ENCODE data around the gene SLC25A2. TPM values are rescaled to one million over a fixed set of nuclear protein-coding genes. Genes with fewer than 3 reads are reported as not detected.
"Not testable (repeated sequence)": the region's sequence is repeated elsewhere in the genome, so short reads cannot be mapped to it uniquely, and the experiment has no call there.

SLC25A2 gene
- 0.24 TPM for total RNA-seq

- ATAC-seq = no peak
These were observed at the start of gene SLC25A2 for GRCh38 chr5:141303756-141304155. Gene SLC25A2 (minus strand): TSS chr5:141304049. CDS start chr5:141303865, 184 bp downstream.

GRCh38 chr5:141351591-141351990 is 47.7 kb upstream of the SLC25A2 start:
- no peak for ATAC-seq

GRCh38 chr5:141349917-141350619 is 46.2 kb upstream of the SLC25A2 start, which contains the start of gene PCDHGB1:
Gene PCDHGB1 (plus strand): TSS chr5:141350099. CDS start chr5:141350261, 162 bp downstream.
- no peak for ATAC-seq

- ATAC-seq = not testable (repeated sequence)
These were observed 42.2 kb upstream of the SLC25A2 start for GRCh38 chr5:141346017-141346416.

GRCh38 chr5:141345327-141345726 is 41.5 kb upstream of the SLC25A2 start:
- no peak for ATAC-seq

GRCh38 chr5:141343953-141344463 is 40.2 kb upstream of the SLC25A2 start:
- no peak for ATAC-seq

- no peak for ATAC-seq
These were observed 39.5 kb upstream of the SLC25A2 start, which contains the start of gene PCDHGA3 for GRCh38 chr5:141343242-141343952. Gene PCDHGA3 (plus strand): TSS chr5:141343829. CDS start chr5:141344034, 205 bp downstream.

- ATAC-seq = no peak
These were observed 38.9 kb upstream of the SLC25A2 start for GRCh38 chr5:141342773-141343172.

GRCh38 chr5:141340781-141341354 is 37.0 kb upstream of the SLC25A2 start:
- not testable (repeated sequence) for ATAC-seq

GRCh38 chr5:141338538-141339306 is 34.9 kb upstream of the SLC25A2 start, which contains the start of gene PCDHGA2:
Gene PCDHGA2 (plus strand): TSS chr5:141338760.
- ATAC-seq = no peak

- ATAC-seq = not testable (repeated sequence)
These were observed 28.7 kb upstream of the SLC25A2 start for GRCh38 chr5:141332571-141332970.

- ATAC-seq = no peak
These were observed 26.6 kb upstream of the SLC25A2 start, which contains the start of gene PCDHGA1 for GRCh38 chr5:141330299-141331080. Gene PCDHGA1 (plus strand): TSS chr5:141330514.

- ATAC-seq = no peak
These were observed 24.4 kb upstream of the SLC25A2 start for GRCh38 chr5:141328231-141328630.

- ATAC-seq = peak; percentile 78
These were observed 22.4 kb upstream of the SLC25A2 start for GRCh38 chr5:141326088-141326854.

GRCh38 chr5:141322261-141322660 is 18.4 kb upstream of the SLC25A2 start:
- ATAC-seq = no peak

GRCh38 chr5:141320225-141321169 is 16.6 kb upstream of the SLC25A2 start, which contains the start of gene TAF7:
Gene TAF7 (minus strand): TSS chr5:141320784. CDS start chr5:141320044, 740 bp downstream.
- peak; percentile 99 for ATAC-seq

GRCh38 chr5:141319699-141320098 is 15.8 kb upstream of the SLC25A2 start:
- ATAC-seq = no peak

GRCh38 chr5:141319202-141319601 is 15.4 kb upstream of the SLC25A2 start:
- no peak for ATAC-seq

GRCh38 chr5:141316963-141317362 is 13.1 kb upstream of the SLC25A2 start:
- ATAC-seq = not testable (repeated sequence)
